K562 (cell line): ENCODE data around the gene FLOT2. TPM values are rescaled to one million over a fixed set of nuclear protein-coding genes. Genes with fewer than 3 reads are reported as not detected.

Experiments
- BRF1 ChIP-seq: IDR thresholded peaks from 3 replicates; pipeline ENCODE4 v1.6.1; 2011; ENCODE audit warnings: borderline replicate concordance, mild to moderate bottlenecking; ENCODE audit not compliant: insufficient read length; ENCODE audit errors: extremely low read depth
- CBX5 ChIP-seq: IDR thresholded peaks from 2 replicates; pipeline ENCODE4 v1.6.1; 2014; ENCODE audit warnings: low read depth, borderline replicate concordance
- ILF3 ChIP-seq: fragments of 450-650 bp; IDR thresholded peaks from 2 replicates; pipeline ENCODE4 v1.6.1; 2018; ENCODE audit warnings: antibody characterized with exemption, mild to moderate bottlenecking, moderate library complexity, borderline replicate concordance
- RBM34 ChIP-seq: fragments of 200-400 bp; formaldehyde crosslinking; IDR thresholded peaks from 2 replicates; pipeline ENCODE4 v1.6.1; 2018; ENCODE audit warnings: low read length, borderline replicate concordance; ENCODE audit not compliant: insufficient read depth
- ZNF707 ChIP-seq: fragments of 250-450 bp; sonication (Bioruptor Pico); conservative IDR thresholded peaks from 2 replicates; pipeline ENCODE4 v1.8.0; 2022; ENCODE audit warnings: inconsistent platforms, mild to moderate bottlenecking, moderate library complexity
- ZNF780A ChIP-seq: fragments of 250-450 bp; sonication (Bioruptor Pico); IDR thresholded peaks from 2 replicates; pipeline ENCODE4 v1.5.0; 2021; ENCODE audit warnings: mild to moderate bottlenecking
- polyA plus RNA-seq, 8 experiments: library from polyadenylated mRNA; depleted of rRNA in 4 of 8; stranded (reverse) in 5 of 8; unstranded in 3 of 8; fragments of >200 nt; fragmentation: Nextera tagmentation in 2 of 8; fragmentation: Illumina TruSeq in 1 of 8; extraction: Ambion mirVana in 2 of 8; extraction: Trizol in 1 of 8; gene quantifications; 2 replicates each; pipeline versions ENCODE4 v1.2.1 to v1.2.3, GENCODE V29; 2011 to 2014; ENCODE audit warnings: inconsistent platforms in 1 of 8, missing spikeins in 1 of 8
- total RNA-seq, 7 experiments: library from RNA; depleted of rRNA in 6 of 7; stranded (reverse); fragments of >200 nt in 6 of 7; fragmentation: Illumina TruSeq in 2 of 7; extraction: Trizol in 2 of 7; gene quantifications; 2 replicates each; pipeline versions ENCODE4 v1.2.1 to v1.2.3, GENCODE V29; 2011 to 2021; ENCODE audit warnings: low replicate concordance in 1 of 7
- TF ChIP-seq, protein P1 (sequence below): fragments of 450-650 bp; formaldehyde crosslinking; IDR thresholded peaks from 2 replicates; pipeline ENCODE4 v1.4.0; 2020; ENCODE audit warnings: mild to moderate bottlenecking, mixed read lengths
- TF ChIP-seq, protein P2 (sequence below): fragments of 450-650 bp; formaldehyde crosslinking; IDR thresholded peaks from 2 replicates; pipeline ENCODE4 v1.4.0; 2020; ENCODE audit warnings: mild to moderate bottlenecking, moderate library complexity
- TF ChIP-seq, protein P3 (sequence below): fragments of 450-650 bp; IDR thresholded peaks from 2 replicates; pipeline ENCODE4 v1.6.1; 2018; ENCODE audit warnings: mild to moderate bottlenecking, low read depth; ENCODE audit not compliant: partially characterized antibody
- TF ChIP-seq, protein P4 (sequence below), 2 experiments: IDR thresholded peaks; 2 replicates each; pipeline ENCODE4 v1.6.1; 2012; ENCODE audit warnings: improper control_type of control experiment in 2 of 2, low read depth in 2 of 2, low read length in 2 of 2, borderline replicate concordance in 1 of 2

Gene FLOT2
- total and polyA plus RNA-seq, 9 of the 15 experiments (the other 6 are each of a cell fraction or from before 2014, with no cell fraction given) = 17.5 to 138 (median 41.7) TPM

DNA sequence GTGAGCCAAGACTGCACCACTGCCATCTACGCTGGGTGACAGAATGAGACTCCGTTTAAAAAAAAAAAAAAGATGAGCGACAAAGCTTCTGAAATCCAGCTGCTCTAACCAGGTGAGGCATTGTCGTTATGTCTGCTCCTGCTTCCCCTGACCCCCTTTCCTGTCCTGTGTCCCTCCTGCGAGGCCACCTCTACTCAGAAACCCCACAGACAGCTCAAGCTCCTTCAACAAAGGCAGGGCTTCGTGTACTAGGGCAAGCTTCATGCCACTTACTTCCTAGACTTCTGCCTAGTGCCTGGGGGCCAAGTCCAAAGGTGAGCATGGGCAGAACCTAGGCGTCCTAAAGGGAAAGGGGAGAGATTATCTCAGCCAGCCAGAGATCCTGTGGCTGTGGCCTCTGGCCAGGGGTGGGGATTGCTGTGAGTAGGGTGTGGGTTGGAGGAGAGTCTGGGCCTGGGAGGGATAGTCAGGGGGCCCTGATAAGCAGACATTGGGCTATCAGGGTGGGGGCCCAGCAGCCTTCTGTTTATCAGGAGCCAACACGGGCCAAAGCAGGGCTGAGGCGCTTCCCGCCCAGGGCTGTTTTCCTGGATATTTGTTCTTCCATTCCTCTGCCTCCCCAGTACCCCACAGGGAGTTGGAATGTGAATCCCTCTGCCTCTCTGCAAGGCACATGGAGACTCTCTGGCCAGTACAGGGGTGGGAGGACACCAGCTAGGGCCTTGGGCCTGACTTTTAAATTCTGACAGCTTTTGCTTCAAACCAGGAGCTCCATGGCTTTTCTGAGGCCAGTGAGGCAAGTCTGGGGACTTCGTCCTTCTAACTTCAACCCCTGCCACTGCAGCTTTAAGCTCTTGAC, 32.3 kb downstream of the FLOT2 start (continued):
- TF ChIP-seq, protein P1, sequence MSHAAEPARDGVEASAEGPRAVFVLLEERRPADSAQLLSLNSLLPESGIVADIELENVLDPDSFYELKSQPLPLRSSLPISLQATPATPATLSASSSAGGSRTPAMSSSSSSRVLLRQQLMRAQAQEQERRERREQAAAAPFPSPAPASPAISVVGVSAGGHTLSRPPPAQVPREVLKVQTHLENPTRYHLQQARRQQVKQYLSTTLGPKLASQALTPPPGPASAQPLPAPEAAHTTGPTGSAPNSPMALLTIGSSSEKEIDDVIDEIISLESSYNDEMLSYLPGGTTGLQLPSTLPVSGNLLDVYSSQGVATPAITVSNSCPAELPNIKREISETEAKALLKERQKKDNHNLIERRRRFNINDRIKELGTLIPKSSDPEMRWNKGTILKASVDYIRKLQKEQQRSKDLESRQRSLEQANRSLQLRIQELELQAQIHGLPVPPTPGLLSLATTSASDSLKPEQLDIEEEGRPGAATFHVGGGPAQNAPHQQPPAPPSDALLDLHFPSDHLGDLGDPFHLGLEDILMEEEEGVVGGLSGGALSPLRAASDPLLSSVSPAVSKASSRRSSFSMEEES (CRISPR knock-in tag) = no peak
- TF ChIP-seq BRF1 (no peak), ILF3 (no peak), CBX5 (no peak), RBM34 (no peak), ZNF780A (CRISPR knock-in tag) (no peak), ZNF707 (CRISPR knock-in tag) (0 out of 2 replicates have a peak, but pooled peaks have one; percentile 41)
- TF ChIP-seq, protein P2, sequence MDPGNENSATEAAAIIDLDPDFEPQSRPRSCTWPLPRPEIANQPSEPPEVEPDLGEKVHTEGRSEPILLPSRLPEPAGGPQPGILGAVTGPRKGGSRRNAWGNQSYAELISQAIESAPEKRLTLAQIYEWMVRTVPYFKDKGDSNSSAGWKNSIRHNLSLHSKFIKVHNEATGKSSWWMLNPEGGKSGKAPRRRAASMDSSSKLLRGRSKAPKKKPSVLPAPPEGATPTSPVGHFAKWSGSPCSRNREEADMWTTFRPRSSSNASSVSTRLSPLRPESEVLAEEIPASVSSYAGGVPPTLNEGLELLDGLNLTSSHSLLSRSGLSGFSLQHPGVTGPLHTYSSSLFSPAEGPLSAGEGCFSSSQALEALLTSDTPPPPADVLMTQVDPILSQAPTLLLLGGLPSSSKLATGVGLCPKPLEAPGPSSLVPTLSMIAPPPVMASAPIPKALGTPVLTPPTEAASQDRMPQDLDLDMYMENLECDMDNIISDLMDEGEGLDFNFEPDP = no peak
- TF ChIP-seq, protein P3, sequence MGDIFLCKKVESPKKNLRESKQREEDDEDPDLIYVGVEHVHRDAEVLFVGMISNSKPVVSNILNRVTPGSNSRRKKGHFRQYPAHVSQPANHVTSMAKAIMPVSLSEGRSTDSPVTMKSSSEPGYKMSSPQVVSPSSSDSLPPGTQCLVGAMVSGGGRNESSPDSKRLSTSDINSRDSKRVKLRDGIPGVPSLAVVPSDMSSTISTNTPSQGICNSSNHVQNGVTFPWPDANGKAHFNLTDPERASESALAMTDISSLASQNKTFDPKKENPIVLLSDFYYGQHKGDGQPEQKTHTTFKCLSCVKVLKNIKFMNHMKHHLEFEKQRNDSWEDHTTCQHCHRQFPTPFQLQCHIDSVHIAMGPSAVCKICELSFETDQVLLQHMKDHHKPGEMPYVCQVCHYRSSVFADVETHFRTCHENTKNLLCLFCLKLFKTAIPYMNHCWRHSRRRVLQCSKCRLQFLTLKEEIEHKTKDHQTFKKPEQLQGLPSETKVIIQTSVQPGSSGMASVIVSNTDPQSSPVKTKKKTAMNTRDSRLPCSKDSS = no peak
- TF ChIP-seq, protein P4, sequence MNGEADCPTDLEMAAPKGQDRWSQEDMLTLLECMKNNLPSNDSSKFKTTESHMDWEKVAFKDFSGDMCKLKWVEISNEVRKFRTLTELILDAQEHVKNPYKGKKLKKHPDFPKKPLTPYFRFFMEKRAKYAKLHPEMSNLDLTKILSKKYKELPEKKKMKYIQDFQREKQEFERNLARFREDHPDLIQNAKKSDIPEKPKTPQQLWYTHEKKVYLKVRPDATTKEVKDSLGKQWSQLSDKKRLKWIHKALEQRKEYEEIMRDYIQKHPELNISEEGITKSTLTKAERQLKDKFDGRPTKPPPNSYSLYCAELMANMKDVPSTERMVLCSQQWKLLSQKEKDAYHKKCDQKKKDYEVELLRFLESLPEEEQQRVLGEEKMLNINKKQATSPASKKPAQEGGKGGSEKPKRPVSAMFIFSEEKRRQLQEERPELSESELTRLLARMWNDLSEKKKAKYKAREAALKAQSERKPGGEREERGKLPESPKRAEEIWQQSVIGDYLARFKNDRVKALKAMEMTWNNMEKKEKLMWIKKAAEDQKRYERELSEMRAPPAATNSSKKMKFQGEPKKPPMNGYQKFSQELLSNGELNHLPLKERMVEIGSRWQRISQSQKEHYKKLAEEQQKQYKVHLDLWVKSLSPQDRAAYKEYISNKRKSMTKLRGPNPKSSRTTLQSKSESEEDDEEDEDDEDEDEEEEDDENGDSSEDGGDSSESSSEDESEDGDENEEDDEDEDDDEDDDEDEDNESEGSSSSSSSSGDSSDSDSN (IDR thresholded peaks at IDR 0.05; ENCODE audit: borderline replicate concordance in 1 of 2, low read depth in 2 of 2, low read length in 2 of 2) = no peak
